HG03039 (cell line): ENCODE measurements around the gene TLL1.
A peak's percentile ranks its signal among the peaks of the same experiment; 100 is the strongest.

Source experiments
- ATAC-seq: cut with Tn5 transposase; IDR thresholded peaks from one replicate; pipeline ENCODE4 v1.9.1; 2021; ENCODE audit warnings: mild to moderate bottlenecking, moderate library complexity; ENCODE audit not compliant: unreplicated experiment

Gene TLL1

DNA sequence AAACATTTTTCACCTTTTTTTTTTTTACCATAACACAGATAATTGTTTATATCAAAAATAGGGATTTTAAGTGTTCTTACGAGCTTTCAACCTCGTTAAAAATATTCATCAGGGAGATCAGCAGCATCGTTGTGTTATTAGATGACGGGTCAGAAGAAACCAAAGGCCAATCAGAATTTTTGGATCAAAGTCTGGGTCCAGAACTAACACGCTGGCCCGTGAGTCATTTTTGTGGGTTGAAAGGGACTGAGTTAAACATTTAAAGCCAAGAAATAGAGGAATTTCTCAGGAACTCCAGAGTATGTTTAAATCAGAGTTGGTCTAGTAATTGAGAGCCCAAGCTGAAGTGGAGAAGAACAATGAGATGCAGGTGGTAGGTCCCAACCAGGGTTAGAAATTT is 170.8 kb downstream of the TLL1 start:
- ATAC-seq, result no peak

DNA sequence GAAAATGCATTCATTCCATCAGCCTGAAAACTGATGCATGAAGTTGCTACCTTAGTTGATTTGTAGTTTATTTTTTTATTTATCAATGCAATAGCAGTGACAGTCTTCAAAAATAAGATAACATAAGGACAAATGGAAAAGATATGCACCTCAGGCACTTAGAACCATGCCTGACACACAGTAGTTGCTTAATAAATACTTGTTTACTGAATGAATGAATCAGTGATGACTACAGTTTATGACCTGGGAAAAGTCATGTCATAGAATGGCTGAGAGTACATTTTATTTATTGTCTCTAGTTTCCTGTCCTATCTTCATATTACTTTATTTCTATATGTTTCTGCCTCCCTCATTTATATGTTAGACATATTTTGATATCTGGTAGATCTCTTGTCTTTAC is 171.8 kb downstream of the TLL1 start:
- ATAC-seq, result no peak

DNA sequence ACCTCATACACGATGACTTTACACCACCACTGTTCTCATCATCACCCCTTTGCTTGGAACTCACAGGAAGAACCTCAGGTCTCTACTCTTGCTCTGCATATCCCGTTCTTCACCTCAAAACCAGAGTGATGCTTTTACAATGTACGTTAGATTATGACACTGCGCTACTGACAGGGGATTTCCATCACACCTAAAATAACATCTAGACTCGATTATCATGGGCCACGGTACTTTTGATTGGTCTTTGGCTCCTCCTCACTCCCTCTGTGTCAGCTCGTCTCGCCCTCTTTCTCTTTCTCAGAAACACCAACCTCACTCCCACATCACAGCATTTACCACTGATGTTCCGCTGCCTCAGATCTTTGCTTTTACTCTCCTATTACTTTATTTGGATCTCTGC is 172.4 kb downstream of the TLL1 start:
- peak; percentile 82 for ATAC-seq

DNA sequence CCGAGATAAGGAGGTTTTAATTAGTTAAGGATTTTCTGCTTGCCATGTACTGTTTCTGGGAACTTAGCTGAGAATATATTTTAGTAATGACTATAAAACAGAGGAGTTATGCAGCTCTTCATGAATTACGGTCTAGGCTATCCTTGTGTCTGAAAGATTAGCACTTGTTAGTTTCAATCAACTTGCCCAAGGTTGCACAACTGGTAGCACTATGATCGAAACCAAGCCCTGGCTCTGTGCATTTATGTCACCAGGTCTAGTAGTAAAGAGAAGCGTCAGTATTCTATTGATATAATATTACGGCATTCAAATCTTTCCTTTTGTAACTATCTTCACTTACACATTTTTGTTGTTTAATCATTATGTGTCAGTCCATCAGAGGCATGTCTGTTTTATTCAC is 176.0 kb downstream of the TLL1 start:
- ATAC-seq, result no peak

DNA sequence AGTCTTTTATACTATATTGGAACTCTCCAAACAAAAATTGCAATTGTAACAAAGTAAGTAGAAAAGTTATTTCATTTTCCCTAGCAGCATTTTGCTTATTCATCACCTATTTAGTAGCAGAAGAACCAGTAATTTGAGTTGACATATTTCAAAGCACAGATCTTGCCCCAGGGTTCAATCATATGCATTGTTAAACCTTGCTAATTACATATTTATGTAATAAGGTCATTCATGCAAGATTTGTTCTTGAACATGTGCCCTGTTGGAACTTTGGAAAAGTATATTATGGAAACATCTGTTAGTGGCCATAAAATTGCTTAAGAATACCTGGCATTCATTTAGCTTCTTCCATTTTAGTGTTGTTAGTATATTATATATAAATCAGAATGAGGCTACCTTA is 191.7 kb downstream of the TLL1 start:
- ATAC-seq, result no peak

DNA sequence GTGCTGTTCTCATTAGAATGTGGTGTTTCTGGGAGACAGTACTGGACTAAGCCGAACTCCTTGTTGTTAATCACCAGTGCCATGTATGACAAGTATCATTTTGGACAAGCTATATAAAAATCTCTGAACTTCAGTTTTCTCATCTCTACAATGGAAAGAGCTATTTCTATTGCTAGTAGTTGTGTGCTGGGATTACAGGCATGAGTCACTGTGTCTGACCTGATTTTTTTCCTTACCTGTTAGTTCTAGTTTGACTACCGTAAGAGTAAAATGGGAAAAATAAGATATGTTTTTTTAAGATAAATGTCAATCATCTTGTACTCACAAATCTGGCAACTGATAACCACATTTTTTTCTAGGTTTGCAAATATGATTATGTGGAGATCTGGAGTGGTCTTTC is 192.3 kb downstream of the TLL1 start:
- ATAC-seq, result no peak

DNA sequence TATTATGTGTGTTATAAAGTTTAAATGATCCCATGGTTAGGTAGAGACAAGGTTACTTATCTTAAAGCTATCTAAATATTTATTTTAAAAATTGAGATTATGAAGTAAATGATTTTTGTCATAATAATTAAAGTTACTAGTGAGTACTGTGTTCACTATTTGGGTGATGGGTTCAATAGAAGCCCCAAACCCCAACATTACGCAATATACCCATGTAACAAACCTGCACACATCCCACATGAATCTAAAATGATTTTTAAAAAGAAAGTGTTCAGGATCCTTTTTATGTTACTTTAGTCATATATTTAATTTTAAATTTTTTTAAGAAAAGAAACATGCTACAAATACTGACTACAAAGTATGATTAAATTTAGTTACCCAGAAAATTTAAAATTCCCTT is 193.9 kb downstream of the TLL1 start:
- ATAC-seq, result no peak

DNA sequence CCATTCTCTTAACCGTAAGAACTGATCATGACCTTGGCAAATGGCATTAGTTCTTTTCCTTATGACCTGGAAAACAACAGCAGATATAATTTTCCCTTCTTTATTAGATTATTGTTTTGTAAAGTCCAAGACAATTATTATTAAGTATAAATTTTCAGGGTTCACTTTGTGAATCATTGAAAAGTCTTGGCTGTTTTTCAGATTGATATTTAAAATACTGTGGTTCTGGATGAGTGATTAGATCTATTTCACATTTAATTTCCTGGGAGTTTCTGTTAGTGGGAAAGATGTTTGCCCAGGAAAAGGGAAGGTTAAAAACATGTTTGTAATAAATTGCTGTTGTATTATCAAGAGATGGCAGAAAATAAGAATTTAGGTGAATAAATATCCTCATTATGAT is 194.9 kb downstream of the TLL1 start:
- ATAC-seq, result no peak

DNA sequence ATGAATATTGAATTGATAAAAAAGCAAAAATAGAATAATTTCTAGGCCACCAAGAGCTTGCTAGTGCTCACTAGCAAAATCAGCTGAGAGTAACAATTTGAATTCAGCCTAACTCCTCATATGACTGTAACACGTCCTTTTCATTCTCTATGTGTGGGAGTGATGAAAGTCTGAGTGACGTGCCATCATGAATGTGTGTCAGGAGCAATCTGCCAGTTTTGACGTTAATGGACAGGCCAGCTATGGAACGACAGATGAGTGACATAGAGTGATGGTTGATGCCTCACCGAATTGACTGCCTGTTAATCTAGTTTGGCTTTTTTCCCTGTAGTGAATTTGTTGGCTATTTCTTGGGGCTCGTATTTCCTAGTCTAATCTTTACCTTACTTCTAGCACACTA is 200.7 kb downstream of the TLL1 start:
- no peak for ATAC-seq

DNA sequence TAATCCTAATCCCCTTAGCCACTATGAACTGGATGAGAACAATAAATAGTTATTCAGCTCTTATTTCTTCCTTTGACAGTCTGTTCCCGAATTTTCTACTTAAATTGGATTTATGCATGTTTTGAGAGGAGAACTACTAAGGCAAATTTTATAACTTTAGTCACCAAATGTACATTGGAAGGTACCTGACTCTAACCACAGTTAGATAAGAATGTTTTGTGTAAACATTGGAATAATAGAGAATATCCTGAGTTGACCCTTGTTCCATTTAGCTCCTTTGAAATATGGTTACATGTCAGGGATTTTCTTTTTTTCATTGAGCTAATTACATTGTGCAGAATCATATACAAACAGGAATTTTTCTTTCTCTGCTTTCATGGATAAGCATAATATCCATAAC is 202.6 kb downstream of the TLL1 start:
- ATAC-seq, result no peak

DNA sequence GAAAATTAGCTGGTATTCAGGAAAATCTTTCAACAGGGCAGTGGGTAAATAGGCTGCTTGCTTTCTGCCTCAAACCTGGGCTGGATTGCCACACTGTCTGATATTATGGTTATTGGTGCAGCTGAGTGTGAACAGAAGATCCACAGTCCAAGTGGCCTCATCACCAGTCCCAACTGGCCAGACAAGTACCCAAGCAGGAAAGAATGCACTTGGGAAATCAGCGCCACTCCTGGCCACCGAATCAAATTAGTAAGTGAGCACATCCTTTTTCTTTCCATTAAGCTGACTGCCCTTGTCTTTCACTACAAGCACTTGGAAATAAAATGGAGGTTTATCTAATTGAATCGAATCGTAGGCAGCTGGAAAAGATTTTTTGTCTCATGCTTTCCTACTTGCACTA is 204.7 kb downstream of the TLL1 start:
- ATAC-seq, result no peak

DNA sequence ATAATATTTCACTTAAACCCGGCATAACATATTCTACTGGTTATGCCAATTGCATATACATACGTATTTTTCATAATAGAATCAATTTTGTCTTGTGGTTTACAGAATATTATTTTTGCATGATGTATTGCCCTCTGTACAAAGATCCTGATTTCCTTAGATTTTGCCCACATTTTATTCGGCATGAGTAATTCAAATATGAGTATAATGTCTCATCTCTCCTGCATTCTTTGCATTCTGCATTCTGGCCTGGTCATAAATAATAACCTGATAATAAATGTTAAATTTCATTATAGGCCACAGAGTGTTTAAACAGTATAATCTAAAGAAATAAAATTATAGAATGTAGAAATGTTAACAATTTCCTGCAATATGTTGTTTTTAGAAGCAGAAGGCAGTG is 205.3 kb downstream of the TLL1 start:
- no peak for ATAC-seq

DNA sequence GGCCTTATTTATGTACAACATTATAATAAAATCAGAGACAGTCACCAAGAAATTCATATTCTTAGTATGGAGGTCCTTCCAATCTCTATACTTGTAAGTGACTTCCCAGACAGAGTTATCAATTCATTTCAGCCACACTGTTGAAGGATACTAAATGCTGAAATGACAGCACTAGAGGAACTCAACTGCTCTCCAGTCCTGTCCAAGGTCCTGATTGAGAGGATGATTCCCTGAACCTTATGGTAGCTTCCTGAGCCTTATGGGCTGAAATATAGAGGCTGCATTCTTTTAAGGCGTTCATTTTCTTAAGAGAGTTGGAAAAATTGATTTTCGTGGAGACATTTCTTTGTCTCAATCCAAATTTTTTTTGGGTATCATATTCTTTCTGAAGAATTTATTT is 205.9 kb downstream of the TLL1 start:
- no peak for ATAC-seq

DNA sequence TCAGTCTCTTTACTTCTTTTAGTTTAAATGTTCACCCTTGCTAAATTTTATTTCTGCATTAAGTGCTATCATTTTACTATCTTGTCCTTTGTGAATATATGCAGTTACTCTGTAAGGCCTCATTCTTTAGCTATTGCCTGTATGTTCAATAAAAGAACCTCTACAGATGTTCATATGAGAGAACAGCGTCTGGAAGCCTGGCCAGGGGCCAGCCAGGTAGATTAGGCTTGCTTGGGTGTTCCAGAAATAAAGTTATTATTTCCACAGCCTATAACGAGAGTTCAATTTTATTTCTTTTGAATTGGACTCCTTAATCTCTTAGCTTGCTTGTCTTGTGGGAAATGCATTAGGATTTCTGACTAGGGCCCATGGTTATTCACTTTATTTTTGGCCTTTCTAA is 214.5 kb downstream of the TLL1 start:
- no peak for ATAC-seq

DNA sequence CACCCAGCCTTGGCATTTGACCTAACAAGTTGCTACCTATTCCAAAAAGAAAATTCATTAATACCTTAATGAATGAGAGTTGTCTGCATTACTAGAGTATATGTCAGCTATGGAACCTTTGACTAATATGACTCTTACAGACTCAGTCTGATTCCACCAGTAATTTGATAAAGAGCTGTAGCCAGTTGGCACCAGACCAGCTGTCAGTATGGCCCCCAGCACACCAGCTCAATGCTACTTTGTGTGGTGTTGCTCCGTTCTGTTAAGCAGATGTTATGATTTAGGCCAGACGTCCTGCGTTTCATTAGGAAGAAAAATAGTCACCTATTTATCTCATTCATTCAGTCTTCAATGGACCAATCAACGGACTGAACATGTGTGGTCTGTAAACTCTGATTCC is 215.5 kb downstream of the TLL1 start:
- ATAC-seq, result no peak

DNA sequence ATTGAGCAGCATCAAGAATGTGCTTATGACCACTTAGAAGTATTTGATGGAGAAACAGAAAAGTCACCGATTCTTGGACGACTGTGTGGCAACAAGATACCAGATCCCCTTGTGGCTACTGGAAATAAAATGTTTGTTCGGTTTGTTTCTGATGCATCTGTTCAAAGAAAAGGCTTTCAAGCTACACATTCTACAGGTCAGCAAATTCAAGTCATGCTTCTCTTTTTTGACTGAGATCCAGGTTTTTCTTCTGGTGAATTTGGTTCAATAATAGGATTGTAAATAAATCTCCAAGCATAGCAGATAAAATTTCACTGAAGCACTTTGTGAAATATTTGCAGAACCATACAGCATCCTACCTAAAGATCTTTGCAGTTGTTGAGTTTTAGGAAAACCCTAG is 218.1 kb downstream of the TLL1 start:
- ATAC-seq, result no peak

DNA sequence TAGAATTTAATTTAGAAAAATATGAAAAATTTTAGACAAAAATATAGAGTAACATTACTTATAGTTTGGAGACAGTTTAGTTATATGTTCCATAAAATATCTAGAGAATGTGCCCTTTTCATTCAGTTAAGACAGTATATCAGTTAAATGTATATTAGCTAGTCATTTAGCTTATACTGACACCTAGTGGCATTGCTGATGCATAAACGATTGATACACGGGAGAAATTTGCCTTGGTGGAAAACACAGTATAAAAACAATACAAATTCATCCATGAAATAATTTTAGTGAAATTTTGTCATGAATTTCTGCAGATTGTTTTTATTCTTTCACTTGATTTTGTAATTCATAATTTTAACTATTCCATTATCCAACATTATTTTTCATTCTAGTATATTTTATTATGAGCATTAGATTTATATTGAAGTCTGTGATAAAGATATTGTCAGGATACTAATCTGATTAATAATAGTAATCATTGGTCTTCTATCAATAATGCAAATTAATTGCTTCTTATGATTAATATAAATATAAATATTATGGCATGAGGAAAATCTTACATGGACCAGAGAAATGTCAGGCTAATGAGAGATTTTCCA is 219.0 kb downstream of the TLL1 start:
- peak; percentile 70 for ATAC-seq

DNA sequence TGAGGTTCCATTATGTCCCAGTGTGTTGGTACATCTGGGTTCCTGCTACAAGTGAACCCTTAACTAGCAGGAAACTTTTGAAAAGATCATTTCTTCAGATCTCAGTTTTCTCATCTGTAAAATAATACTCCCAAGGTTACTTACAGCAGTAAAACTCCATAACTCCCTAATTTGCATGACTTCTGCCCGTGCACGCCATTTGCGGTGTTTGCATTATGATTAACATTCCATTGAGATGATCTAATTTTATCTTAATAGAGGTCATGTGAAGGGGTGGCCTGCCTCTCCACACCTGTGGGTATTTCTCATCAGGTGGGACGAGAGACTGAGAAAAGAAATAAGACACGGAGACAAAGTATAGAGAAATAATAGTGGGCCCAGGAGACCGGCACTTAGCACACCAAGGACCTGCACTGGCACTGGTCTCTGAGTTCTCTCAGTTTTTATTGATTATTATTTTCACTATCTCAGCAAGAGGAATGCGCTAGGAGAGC is 219.8 kb downstream of the TLL1 start:
- ATAC-seq, result no peak

DNA sequence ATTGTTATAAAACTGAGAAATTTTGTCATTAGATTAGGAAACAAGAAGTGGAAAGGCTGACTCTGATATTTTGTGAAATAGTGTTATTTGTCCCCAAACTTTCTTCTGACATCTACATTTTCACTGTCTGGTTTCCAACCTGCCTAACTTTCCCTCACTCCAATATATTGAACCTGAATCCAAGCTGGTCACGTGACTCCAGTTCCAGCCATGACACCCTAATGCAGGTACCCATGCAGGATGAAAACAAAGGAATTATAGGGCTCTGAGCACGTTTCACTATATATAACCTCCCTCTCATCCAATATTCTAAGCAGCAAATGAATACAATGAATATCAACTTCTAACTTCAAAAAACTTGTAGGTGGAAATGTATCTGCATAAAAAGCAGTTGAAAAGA is 231.6 kb downstream of the TLL1 start:
- ATAC-seq, result no peak

DNA sequence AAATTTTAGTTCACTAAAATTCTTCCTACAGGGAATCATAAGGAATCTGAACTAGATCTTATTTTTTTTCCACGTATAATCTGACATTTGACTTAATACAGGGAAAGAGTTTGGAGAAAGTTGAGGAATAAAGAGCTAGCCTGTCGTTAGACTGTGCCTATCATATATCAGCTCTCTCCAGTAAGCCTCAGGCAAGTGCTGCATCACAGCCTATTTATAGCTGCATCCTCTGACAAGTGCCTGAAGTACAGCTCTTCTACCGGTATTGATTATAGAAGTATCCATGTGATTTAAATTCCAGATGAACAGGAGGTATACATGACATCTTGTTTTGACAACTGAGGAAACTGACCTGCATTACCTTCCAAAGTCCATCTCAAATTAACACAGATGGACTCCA is 248.9 kb downstream of the TLL1 start:
- ATAC-seq, result no peak

DNA sequence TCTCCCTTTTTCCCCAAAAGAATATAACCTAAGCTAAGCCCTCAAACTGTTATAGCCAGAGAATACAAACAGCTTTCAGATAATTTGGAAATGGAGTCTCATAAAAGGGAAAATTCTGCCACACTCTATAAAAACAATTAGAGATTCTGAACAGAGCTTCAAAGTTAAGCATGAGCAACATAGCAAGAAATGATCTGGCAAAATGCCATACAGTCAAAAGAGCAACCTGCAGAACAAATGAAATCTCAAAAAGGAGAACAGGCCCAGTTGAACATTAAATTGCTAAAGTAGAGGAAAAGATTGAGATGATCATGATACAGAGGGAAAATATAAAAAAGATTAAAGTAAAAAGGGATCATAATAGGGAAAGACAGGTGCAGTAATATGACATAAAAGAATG is 250.5 kb downstream of the TLL1 start:
- no peak for ATAC-seq

DNA sequence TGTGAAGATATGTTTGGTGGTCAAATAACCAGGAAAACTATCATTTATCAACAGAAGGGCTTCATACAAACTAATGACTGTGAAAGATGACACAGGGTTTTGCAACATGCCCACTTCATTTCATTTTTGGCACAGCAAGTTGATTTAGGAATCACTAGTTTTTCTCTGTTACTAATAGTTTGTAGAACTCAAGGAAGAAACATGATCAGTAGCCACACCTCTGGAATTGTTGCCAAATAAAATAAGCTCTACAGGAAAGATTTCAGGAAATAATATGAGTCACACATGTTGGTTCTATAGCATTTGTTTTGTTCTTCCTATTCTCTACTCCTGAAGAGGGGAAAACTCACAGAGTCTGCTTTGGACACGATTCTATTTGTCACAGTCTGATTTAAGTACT is 255.4 kb downstream of the TLL1 start:
- ATAC-seq, result no peak

DNA sequence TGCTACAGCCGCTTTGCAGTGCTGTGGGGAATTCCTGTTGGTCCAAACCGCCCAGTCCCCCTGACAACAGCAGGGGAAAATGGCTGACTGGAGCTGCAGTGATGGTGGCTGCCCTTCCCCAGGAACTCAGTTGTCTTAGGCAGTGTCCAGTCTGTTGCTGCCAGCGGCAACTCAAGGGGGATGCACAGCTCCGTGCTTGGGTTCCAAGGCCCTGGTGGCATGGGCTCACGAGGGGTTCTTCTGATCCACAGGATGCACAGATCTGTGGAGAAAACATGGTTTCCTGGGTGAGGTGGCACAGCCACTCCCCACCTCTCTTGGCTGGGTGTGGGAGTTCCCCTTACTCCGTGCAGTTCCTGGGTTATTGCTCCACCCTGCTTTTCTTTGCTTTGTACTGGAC is 261.2 kb downstream of the TLL1 start:
- ATAC-seq, result no peak

DNA sequence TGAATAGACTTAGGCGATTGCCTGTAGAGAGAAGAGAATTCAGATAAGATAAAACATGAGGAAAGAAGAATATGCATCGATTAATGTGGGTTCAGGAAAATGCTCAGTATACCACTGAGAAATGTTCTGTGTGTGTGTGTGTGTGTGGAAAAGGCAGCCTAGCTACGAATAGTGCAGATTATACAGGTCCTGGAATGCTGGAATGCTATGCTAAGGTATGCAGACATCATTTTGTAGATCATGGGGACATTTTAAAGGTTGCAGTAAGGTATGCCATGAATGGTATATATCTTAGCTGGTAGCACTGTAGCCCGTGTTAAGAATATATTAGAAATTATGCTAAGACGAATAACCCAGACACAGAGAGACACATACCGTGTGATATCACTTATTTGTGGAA is 267.9 kb downstream of the TLL1 start:
- no peak for ATAC-seq
